Measurements from ENCODE around the gene DENND1B. TPM values are rescaled to one million over a fixed set of nuclear protein-coding genes. Genes with fewer than 3 reads are reported as not detected.

Gene DENND1B
- total and polyA plus RNA-seq, 4 donors = 1.7 to 13.7 (median 7.9) TPM

GRCh38 chr1:197740992-197741391, 34.3 kb downstream of the DENND1B start:
- Histone ChIP-seq H3K27ac (ENCODE audit: low read depth in 1 of 2, low read length in 2 of 2) (no peak overlapping the region), H3K27me3 (ENCODE audit: control insufficient read depth in 4 of 4, insufficient read depth in 4 of 4, low read length in 3 of 4) (no peaks in the 10 kb centered on the region), H3K36me3 (ENCODE audit: control insufficient read depth in 4 of 4, insufficient read depth in 3 of 4, low read depth in 1 of 4, low read length in 3 of 4) (no peaks in the 10 kb centered on the region), H3K9me3 (ENCODE audit: control insufficient read depth in 4 of 4, low read length in 3 of 4) (no peaks in the 10 kb centered on the region), H3K4me3 (ENCODE audit: low read depth in 1 of 3, low read length in 3 of 3) (no peak overlapping the region), H3K9ac (ENCODE audit: low read depth in 1 of 2, low read length in 2 of 2) (no peak overlapping the region), H3K4me1 (ENCODE audit: control insufficient read depth in 4 of 4, insufficient read depth in 4 of 4, low read length in 3 of 4) (peaks cover 0 to 12% (median 0%) of the 10 kb centered on the region in 4 donors)
- no peak for DNase-seq (ENCODE audit: low spot score)
- TF ChIP-seq MAX (IDR thresholded peaks at IDR 0.05) (no peak), ATF3 (IDR thresholded peaks at IDR 0.05) (no peak), JUND (IDR thresholded peaks at IDR 0.05) (no peak)
- 54% methylated on average over 2 of the region's 2 CpGs for WGBS

GRCh38 chr1:197738927-197739326, 36.4 kb downstream of the DENND1B start:
- H3K27me3 ChIP-seq (ENCODE audit: control insufficient read depth in 4 of 4, insufficient read depth in 4 of 4, low read length in 3 of 4) = no peaks in the 10 kb centered on the region
- 4% methylated on average over 1 of the region's 1 CpG for WGBS
- H3K4me3 ChIP-seq (ENCODE audit: low read depth in 1 of 3, low read length in 3 of 3) = no peak overlapping the region
- no peaks in the 10 kb centered on the region for H3K36me3 ChIP-seq (ENCODE audit: control insufficient read depth in 4 of 4, insufficient read depth in 3 of 4, low read depth in 1 of 4, low read length in 3 of 4)
- H3K9me3 ChIP-seq (ENCODE audit: control insufficient read depth in 4 of 4, low read length in 3 of 4) = no peaks in the 10 kb centered on the region
- no peak overlapping the region for H3K9ac ChIP-seq (ENCODE audit: low read depth in 1 of 2, low read length in 2 of 2)
- H3K4me1 ChIP-seq (ENCODE audit: control insufficient read depth in 4 of 4, insufficient read depth in 4 of 4, low read length in 3 of 4) = peaks cover 0 to 12% (median 0%) of the 10 kb centered on the region in 4 donors
- TF ChIP-seq MAX (IDR thresholded peaks at IDR 0.05) (no peak), HNF4G (IDR thresholded peaks at IDR 0.05) (no peak), EGR1 (IDR thresholded peaks at IDR 0.05; ENCODE audit: low read depth in 2 of 2) (no peak), GABPA (IDR thresholded peaks at IDR 0.05 in 1 of 2, conservative IDR thresholded peaks at IDR 0.05 in 1 of 2) (no peak), SP1 (IDR thresholded peaks at IDR 0.05) (no peak), ATF3 (IDR thresholded peaks at IDR 0.05) (no peak), JUND (IDR thresholded peaks at IDR 0.05) (no peak), RXRA (IDR thresholded peaks at IDR 0.05) (no peak)
- DNase-seq (ENCODE audit: low spot score) = no peak
- H3K27ac ChIP-seq (ENCODE audit: low read depth in 1 of 2, low read length in 2 of 2) = no peak overlapping the region

GRCh38 chr1:197737916-197738315, 37.4 kb downstream of the DENND1B start:
- Histone ChIP-seq H3K27ac (ENCODE audit: low read depth in 1 of 2, low read length in 2 of 2) (no peak overlapping the region), H3K36me3 (ENCODE audit: control insufficient read depth in 4 of 4, insufficient read depth in 3 of 4, low read depth in 1 of 4, low read length in 3 of 4) (no peaks in the 10 kb centered on the region), H3K4me3 (ENCODE audit: low read depth in 1 of 3, low read length in 3 of 3) (no peak overlapping the region), H3K9me3 (ENCODE audit: control insufficient read depth in 4 of 4, low read length in 3 of 4) (no peaks in the 10 kb centered on the region), H3K27me3 (ENCODE audit: control insufficient read depth in 4 of 4, insufficient read depth in 4 of 4, low read length in 3 of 4) (no peaks in the 10 kb centered on the region), H3K9ac (ENCODE audit: low read depth in 1 of 2, low read length in 2 of 2) (no peak overlapping the region), H3K4me1 (ENCODE audit: control insufficient read depth in 4 of 4, insufficient read depth in 4 of 4, low read length in 3 of 4) (peaks cover 0 to 12% (median 0%) of the 10 kb centered on the region in 4 donors)
- no peak for DNase-seq (ENCODE audit: low spot score)
- WGBS = 24% methylated on average over 1 of the region's 1 CpG
- TF ChIP-seq HNF4A (conservative IDR thresholded peaks at IDR 0.05) = no peak
- TF ChIP-seq CTCF (IDR thresholded peaks at IDR 0.05; ENCODE audit: low read depth, low read length, missing input control) = no peak
- TF ChIP-seq FOXA1 (IDR thresholded peaks at IDR 0.05) = no peak
- no peak for TF ChIP-seq JUND (IDR thresholded peaks at IDR 0.05)
- TF ChIP-seq RXRA (IDR thresholded peaks at IDR 0.05) = no peak
- TF ChIP-seq FOXA2 (IDR thresholded peaks at IDR 0.05) = no peak
- TF ChIP-seq NR2F2 (IDR thresholded peaks at IDR 0.05) = no peak
- no peak for TF ChIP-seq ZBTB33 (IDR thresholded peaks at IDR 0.05)
- no peak for TF ChIP-seq HNF4G (IDR thresholded peaks at IDR 0.05)
- no peak for TF ChIP-seq TAF1 (conservative IDR thresholded peaks at IDR 0.05)
- TF ChIP-seq RAD21 (IDR thresholded peaks at IDR 0.05) = no peak
- no peak for TF ChIP-seq YY1 (IDR thresholded peaks at IDR 0.05)
- TF ChIP-seq MAX (IDR thresholded peaks at IDR 0.05) = no peak
- TF ChIP-seq EGR1 (IDR thresholded peaks at IDR 0.05; ENCODE audit: low read depth in 2 of 2) = no peak
- TF ChIP-seq REST (IDR thresholded peaks at IDR 0.05) = no peak
- no peak for TF ChIP-seq SP1 (IDR thresholded peaks at IDR 0.05)
- TF ChIP-seq GABPA (IDR thresholded peaks at IDR 0.05 in 1 of 2, conservative IDR thresholded peaks at IDR 0.05 in 1 of 2) = no peak
- no peak for TF ChIP-seq ATF3 (IDR thresholded peaks at IDR 0.05)

Measured in liver (tissue), 9 donors.